HepG2 (cell line): Measurements from ENCODE around the gene BMERB1. TPM values are rescaled to one million over a fixed set of nuclear protein-coding genes. Genes with fewer than 3 reads are reported as not detected.

Experiments used
- BHLHE40 ChIP-seq: IDR thresholded peaks from 2 replicates; pipeline ENCODE4 v1.6.1; 2011; ENCODE audit warnings: low read length, improper control_type of control experiment
- CEBPB ChIP-seq: IDR thresholded peaks from 2 replicates; pipeline ENCODE4 v1.6.1; 2011; ENCODE audit warnings: low read depth, low read length, improper control_type of control experiment, borderline replicate concordance
- GPN1 ChIP-seq: sonication (generic); formaldehyde crosslinking; IDR thresholded peaks from 2 replicates; pipeline ENCODE4 v1.5.1; 2020; ENCODE audit warnings: missing genetic modification reagents, borderline replicate concordance
- HNF4A ChIP-seq: sonication (generic); formaldehyde crosslinking; IDR thresholded peaks from 2 replicates; pipeline ENCODE4 v1.4.0; 2020; ENCODE audit warnings: missing genetic modification reagents
- JUNB ChIP-seq: sonication (generic); formaldehyde crosslinking; IDR thresholded peaks from 2 replicates; pipeline ENCODE4 v1.8.0; 2022; ENCODE audit warnings: missing genetic modification reagents, mild to moderate bottlenecking, borderline replicate concordance
- MTERF4 ChIP-seq: sonication (generic); formaldehyde crosslinking; IDR thresholded peaks from 2 replicates; pipeline ENCODE4 v1.8.0; 2023; ENCODE audit warnings: mild to moderate bottlenecking, missing genetic modification reagents
- MYPOP ChIP-seq: sonication (generic); formaldehyde crosslinking; IDR thresholded peaks from 2 replicates; pipeline ENCODE4 v1.8.1; 2023; ENCODE audit warnings: mild to moderate bottlenecking, moderate library complexity, missing genetic modification reagents
- NFE2 ChIP-seq: sonication (generic); formaldehyde crosslinking; IDR thresholded peaks from 2 replicates; pipeline ENCODE4 v1.4.0; 2020; ENCODE audit warnings: missing genetic modification reagents
- NFKBIZ ChIP-seq: IDR thresholded peaks from 2 replicates; pipeline ENCODE4 v1.6.1; 2018; ENCODE audit warnings: missing genetic modification reagents, missing compliant biosample characterization
- NFYC ChIP-seq: IDR thresholded peaks from 2 replicates; pipeline ENCODE4 v1.6.1; 2016; ENCODE audit warnings: missing genetic modification reagents, missing compliant biosample characterization
- PTBP1 ChIP-seq: fragments of 200-400 bp; formaldehyde crosslinking; IDR thresholded peaks from 2 replicates; pipeline ENCODE4 v1.6.1; 2018; ENCODE audit warnings: low read length, low read depth; ENCODE audit not compliant: poor library complexity, severe bottlenecking
- RBM22 ChIP-seq: fragments of 200-400 bp; formaldehyde crosslinking; optimal IDR thresholded peaks from 2 replicates; pipeline ENCODE3; 2017; ENCODE audit warnings: mild to moderate bottlenecking, low read length, moderate library complexity
- SSRP1 ChIP-seq: IDR thresholded peaks from 2 replicates; pipeline ENCODE4 v1.6.1; 2016; ENCODE audit warnings: control low read depth
- TFDP1 ChIP-seq: IDR thresholded peaks from 2 replicates; pipeline ENCODE4 v1.6.1; 2016; ENCODE audit warnings: missing compliant biosample characterization, missing genetic modification reagents, borderline replicate concordance
- ZBTB26 ChIP-seq: IDR thresholded peaks from 2 replicates; pipeline ENCODE4 v1.6.1; 2016; ENCODE audit warnings: missing compliant biosample characterization, missing genetic modification reagents, borderline replicate concordance
- ZEB1 ChIP-seq: IDR thresholded peaks from 2 replicates; pipeline ENCODE4 v1.6.1; 2012; ENCODE audit warnings: mild to moderate bottlenecking, low read depth, inconsistent platforms; ENCODE audit not compliant: insufficient replicate concordance
- ZFY ChIP-seq: sonication (generic); formaldehyde crosslinking; IDR thresholded peaks from 2 replicates; pipeline ENCODE4 v1.4.0; 2020; ENCODE audit warnings: missing genetic modification reagents
- ZNF274 ChIP-seq: sonication (generic); formaldehyde crosslinking; IDR thresholded peaks from 2 replicates; pipeline ENCODE4 v1.5.1; 2020; ENCODE audit warnings: mild to moderate bottlenecking, missing genetic modification reagents
- ZNF280B ChIP-seq: sonication (generic); formaldehyde crosslinking; IDR thresholded peaks from 2 replicates; pipeline ENCODE4 v1.5.0; 2020; ENCODE audit warnings: missing genetic modification reagents, mild to moderate bottlenecking, borderline replicate concordance
- ZNF580 ChIP-seq: IDR thresholded peaks from 2 replicates; pipeline ENCODE4 v1.6.1; 2016; ENCODE audit warnings: low read depth, borderline replicate concordance
- ZSCAN29 ChIP-seq: sonication (generic); formaldehyde crosslinking; conservative IDR thresholded peaks from 2 replicates; pipeline ENCODE4 v1.4.0; 2020; ENCODE audit warnings: mild to moderate bottlenecking, missing genetic modification reagents
- polyA plus RNA-seq, 8 experiments: library from polyadenylated mRNA; depleted of rRNA in 3 of 8; stranded (reverse) in 7 of 8; unstranded in 1 of 8; fragments of >200 nt; fragmentation: Illumina TruSeq in 4 of 8; extraction: Trizol in 4 of 8; gene quantifications; 2 replicates each; pipeline versions ENCODE4 v1.2.1 to v1.2.3, GENCODE V29; 2011 to 2016; ENCODE audit warnings: low read depth in 4 of 8, missing spikeins in 1 of 8, mixed read lengths in 1 of 8; ENCODE audit not compliant: insufficient read depth in 1 of 8
- total RNA-seq, 5 experiments: library from RNA; depleted of rRNA; stranded (reverse); fragments of >200 nt; fragmentation: Illumina TruSeq; extraction: Trizol; gene quantifications; 2 replicates each; pipeline ENCODE4 v1.2.3, GENCODE V29; 2016; ENCODE audit warnings: low read depth in 1 of 5
- TF ChIP-seq, protein P1 (sequence below): sonication (generic); formaldehyde crosslinking; IDR thresholded peaks from 2 replicates; pipeline ENCODE4 v1.5.1; 2020; ENCODE audit warnings: missing genetic modification reagents, mild to moderate bottlenecking, borderline replicate concordance
- TF ChIP-seq, protein P2 (sequence below): sonication (generic); formaldehyde crosslinking; IDR thresholded peaks from 2 replicates; pipeline ENCODE4 v1.5.0; 2020; ENCODE audit warnings: missing genetic modification reagents

The BMERB1 gene
- total and polyA plus RNA-seq, 2 of the 13 experiments (the other 11 are each of a cell fraction or from before 2014, with no cell fraction given): 1.4 TPM

DNA sequence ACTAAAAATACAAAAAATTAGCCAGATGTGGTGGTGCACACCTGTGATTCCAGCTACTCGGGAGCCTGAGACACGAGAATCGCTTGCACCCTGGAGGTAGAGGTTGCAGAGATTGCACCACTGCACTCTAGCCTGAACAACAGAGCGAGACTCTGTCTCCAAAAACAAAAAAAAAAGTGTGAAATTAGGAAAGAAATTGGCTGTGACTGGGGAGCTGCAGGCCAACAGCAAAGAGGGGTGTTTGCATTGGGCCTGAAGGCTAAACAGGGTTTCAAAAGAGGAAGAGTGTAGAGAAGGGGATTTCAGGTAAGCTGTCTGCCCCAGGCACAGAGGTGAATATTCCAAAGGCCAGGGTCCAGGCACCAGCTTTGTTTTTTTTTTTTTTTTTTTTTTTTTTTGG lies 9.4 kb downstream of the BMERB1 start (continued):
- no peak for TF ChIP-seq SSRP1 (CRISPR knock-in tag)
- TF ChIP-seq ZNF580 (CRISPR knock-in tag): no peak
- no peak for TF ChIP-seq ZBTB26 (CRISPR knock-in tag)
- peak; percentile 30; the same call in 1 of the 2 replicates for TF ChIP-seq CEBPB
- TF ChIP-seq HNF4A (CRISPR knock-in tag): peak; percentile 83
- TF ChIP-seq PTBP1: no peak
- TF ChIP-seq, protein P1, sequence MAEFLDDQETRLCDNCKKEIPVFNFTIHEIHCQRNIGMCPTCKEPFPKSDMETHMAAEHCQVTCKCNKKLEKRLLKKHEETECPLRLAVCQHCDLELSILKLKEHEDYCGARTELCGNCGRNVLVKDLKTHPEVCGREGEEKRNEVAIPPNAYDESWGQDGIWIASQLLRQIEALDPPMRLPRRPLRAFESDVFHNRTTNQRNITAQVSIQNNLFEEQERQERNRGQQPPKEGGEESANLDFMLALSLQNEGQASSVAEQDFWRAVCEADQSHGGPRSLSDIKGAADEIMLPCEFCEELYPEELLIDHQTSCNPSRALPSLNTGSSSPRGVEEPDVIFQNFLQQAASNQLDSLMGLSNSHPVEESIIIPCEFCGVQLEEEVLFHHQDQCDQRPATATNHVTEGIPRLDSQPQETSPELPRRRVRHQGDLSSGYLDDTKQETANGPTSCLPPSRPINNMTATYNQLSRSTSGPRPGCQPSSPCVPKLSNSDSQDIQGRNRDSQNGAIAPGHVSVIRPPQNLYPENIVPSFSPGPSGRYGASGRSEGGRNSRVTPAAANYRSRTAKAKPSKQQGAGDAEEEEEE: no peak
- TF ChIP-seq MTERF4 (CRISPR knock-in tag): no peak
- TF ChIP-seq RBM22: no peak
- no peak for TF ChIP-seq ZFY (CRISPR knock-in tag)
- no peak for TF ChIP-seq ZNF274 (CRISPR knock-in tag)
- TF ChIP-seq ZEB1: no peak
- no peak for TF ChIP-seq NFYC (CRISPR knock-in tag)
- no peak for TF ChIP-seq GPN1
- TF ChIP-seq MYPOP (CRISPR knock-in tag): no peak
- no peak for TF ChIP-seq TFDP1 (CRISPR knock-in tag)
- no peak for TF ChIP-seq NFE2
- TF ChIP-seq, protein P2, sequence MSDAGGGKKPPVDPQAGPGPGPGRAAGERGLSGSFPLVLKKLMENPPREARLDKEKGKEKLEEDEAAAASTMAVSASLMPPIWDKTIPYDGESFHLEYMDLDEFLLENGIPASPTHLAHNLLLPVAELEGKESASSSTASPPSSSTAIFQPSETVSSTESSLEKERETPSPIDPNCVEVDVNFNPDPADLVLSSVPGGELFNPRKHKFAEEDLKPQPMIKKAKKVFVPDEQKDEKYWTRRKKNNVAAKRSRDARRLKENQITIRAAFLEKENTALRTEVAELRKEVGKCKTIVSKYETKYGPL (CRISPR knock-in tag): no peak
- 0 out of 2 replicates have a peak, but pooled peaks have one; percentile 57 for TF ChIP-seq JUNB (CRISPR knock-in tag)
- no peak for TF ChIP-seq NFKBIZ
- TF ChIP-seq ZSCAN29: no peak
- no peak for TF ChIP-seq ZNF280B (CRISPR knock-in tag)
- TF ChIP-seq BHLHE40: no peak
